WTC11 (cell line): ENCODE data around the gene OR13C2. TPM values are rescaled to one million over a fixed set of nuclear protein-coding genes. Genes with fewer than 3 reads are reported as not detected.

Experiments
- ATAC-seq: fragments of 200-7000 bp; cut with Tn5 transposase; 2 replicates; pipeline ENCODE4 v1.10.0; 2021; ENCODE audit warnings: mild to moderate bottlenecking, moderate library complexity
- CTCF ChIA-PET: fragments of 300-600 bp; sonication (Branson Sonifier 250); formaldehyde crosslinking; loops from one replicate; lab custom pipeline; 2021; ENCODE audit warnings: antibody characterized with exemption; lab: Charles Lee
- POLR2A ChIA-PET: fragments of 350-600 bp; sonication (Branson Sonifier 250); formaldehyde crosslinking; loops from one replicate; lab custom pipeline; 2021; ENCODE audit warnings: antibody characterized with exemption; lab: Charles Lee
- DNase-seq: peaks from one replicate; pipeline ENCODE4 v3.0.0; 2021; ENCODE audit warnings: low spot score
- H3K27ac Mint-ChIP-seq: 2 replicates; pipeline ENCODE4 v1.8.0; 2021; ENCODE audit warnings: mixed read lengths
- H3K27me3 Mint-ChIP-seq: 2 replicates; pipeline ENCODE4 v1.8.0; 2021; ENCODE audit warnings: low read depth, mild to moderate bottlenecking, moderate library complexity, mixed read lengths
- H3K36me3 Mint-ChIP-seq: 2 replicates; pipeline ENCODE4 v1.8.0; 2021; ENCODE audit warnings: mixed read lengths
- H3K4me1 Mint-ChIP-seq: 2 replicates; pipeline ENCODE4 v1.8.0; 2022; ENCODE audit warnings: mixed read lengths
- H3K4me3 Mint-ChIP-seq: 2 replicates; pipeline ENCODE4 v1.8.0; 2021; ENCODE audit warnings: mild to moderate bottlenecking, moderate library complexity, mixed read lengths
- H3K9me3 Mint-ChIP-seq: 2 replicates; pipeline ENCODE4 v1.8.0; 2021; ENCODE audit warnings: mixed read lengths
- ELF4 ChIP-seq: sonication (generic); formaldehyde crosslinking; IDR thresholded peaks from 2 replicates; pipeline ENCODE4 v1.8.1; 2022; ENCODE audit warnings: low read depth, mild to moderate bottlenecking, moderate library complexity, missing genetic modification reagents
- GABPB1 ChIP-seq: sonication (generic); formaldehyde crosslinking; IDR thresholded peaks from 2 replicates; pipeline ENCODE4 v1.8.1; 2023; ENCODE audit warnings: mild to moderate bottlenecking, missing genetic modification reagents
- GRHL2 ChIP-seq: fragments of 250-450 bp; sonication (Bioruptor Pico); IDR thresholded peaks from 2 replicates; pipeline ENCODE4 v1.8.0; 2022; ENCODE audit warnings: mild to moderate bottlenecking, moderate library complexity; ENCODE audit not compliant: insufficient replicate concordance, severe bottlenecking
- JAZF1 ChIP-seq: fragments of 250-450 bp; sonication (Bioruptor Pico); IDR thresholded peaks from 2 replicates; pipeline ENCODE4 v1.9.0; 2021; ENCODE audit warnings: moderate library complexity, mild to moderate bottlenecking, inconsistent platforms
- JUN ChIP-seq: sonication (generic); formaldehyde crosslinking; IDR thresholded peaks from 2 replicates; pipeline ENCODE4 v1.8.0; 2023; ENCODE audit warnings: mild to moderate bottlenecking, missing genetic modification reagents
- RELA ChIP-seq: sonication (generic); formaldehyde crosslinking; IDR thresholded peaks from 2 replicates; pipeline ENCODE4 v1.8.1; 2022; ENCODE audit warnings: missing genetic modification reagents, mild to moderate bottlenecking, borderline replicate concordance
- SP1 ChIP-seq: sonication (generic); formaldehyde crosslinking; conservative IDR thresholded peaks from 2 replicates; pipeline ENCODE4 v1.8.1; 2022; ENCODE audit warnings: missing genetic modification reagents
- TP53 ChIP-seq: sonication (generic); formaldehyde crosslinking; IDR thresholded peaks from 2 replicates; pipeline ENCODE4 v1.8.1; 2023; ENCODE audit warnings: mild to moderate bottlenecking, missing genetic modification reagents
- ZNF121 ChIP-seq: sonication (generic); formaldehyde crosslinking; IDR thresholded peaks from 2 replicates; pipeline ENCODE4 v1.8.0; 2023; ENCODE audit warnings: missing genetic modification reagents
- ZNF138 ChIP-seq: sonication (generic); formaldehyde crosslinking; conservative IDR thresholded peaks from 2 replicates; pipeline ENCODE4 v1.8.1; 2022; ENCODE audit warnings: mild to moderate bottlenecking, moderate library complexity, missing genetic modification reagents
- ZNF263 ChIP-seq: sonication (generic); formaldehyde crosslinking; IDR thresholded peaks from 2 replicates; pipeline ENCODE4 v1.8.1; 2022; ENCODE audit warnings: low read depth, mild to moderate bottlenecking, moderate library complexity, missing genetic modification reagents
- total RNA-seq: library from RNA; stranded (reverse); gene quantifications from 3 replicates; pipeline ENCODE4 v1.2.3, GENCODE V29; 2021
- TF ChIP-seq, protein P1 (sequence below): sonication (generic); formaldehyde crosslinking; IDR thresholded peaks from 2 replicates; pipeline ENCODE4 v1.8.1; 2023; ENCODE audit warnings: mild to moderate bottlenecking, moderate library complexity, missing genetic modification reagents
- TF ChIP-seq, protein P2 (sequence below): sonication (generic); formaldehyde crosslinking; IDR thresholded peaks from 2 replicates; pipeline ENCODE4 v1.8.0; 2022; ENCODE audit warnings: mild to moderate bottlenecking, missing genetic modification reagents
- TF ChIP-seq, protein P3 (sequence below): sonication (generic); formaldehyde crosslinking; IDR thresholded peaks from 2 replicates; pipeline ENCODE4 v1.8.1; 2023; ENCODE audit warnings: mild to moderate bottlenecking, missing genetic modification reagents
- TF ChIP-seq, protein P4 (sequence below): fragments of 250-450 bp; sonication (Bioruptor Pico); IDR thresholded peaks from 2 replicates; pipeline ENCODE4 v1.9.0; 2021; ENCODE audit warnings: moderate library complexity, mild to moderate bottlenecking, inconsistent platforms, borderline replicate concordance
- TF ChIP-seq, protein P5 (sequence below): sonication (generic); formaldehyde crosslinking; IDR thresholded peaks from 2 replicates; pipeline ENCODE4 v1.8.1; 2023; ENCODE audit warnings: mild to moderate bottlenecking, missing genetic modification reagents, borderline replicate concordance
- TF ChIP-seq, protein P6 (sequence below): sonication (generic); formaldehyde crosslinking; IDR thresholded peaks from 2 replicates; pipeline ENCODE4 v1.8.1; 2022; ENCODE audit warnings: low read depth, mild to moderate bottlenecking, moderate library complexity, missing genetic modification reagents, borderline replicate concordance

The OR13C2 gene
- total RNA-seq, 1 experiment from 2014 or later = not detected

DNA sequence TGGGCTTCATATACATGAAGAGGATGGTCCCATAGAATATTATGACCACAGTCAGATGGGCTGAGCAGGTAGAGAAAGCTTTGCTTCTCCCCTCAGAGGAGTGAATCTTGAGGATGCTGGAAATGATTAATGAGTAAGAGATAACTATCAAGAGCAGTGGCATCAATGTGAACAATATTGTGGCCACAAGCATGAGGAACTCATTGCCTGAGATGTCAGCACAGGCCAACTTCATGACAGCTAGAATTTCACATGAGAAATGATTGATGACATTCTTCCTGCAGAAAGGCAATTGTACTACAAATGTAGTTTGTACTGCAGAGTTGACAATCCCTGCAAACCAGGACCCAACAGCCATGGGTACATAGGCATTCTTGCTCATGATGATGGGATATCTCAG lies 12.0 kb upstream of the OR13C2 start:
- no peaks in the 10 kb centered on the region for H3K9me3 Mint-ChIP-seq
- H3K27ac Mint-ChIP-seq = no peak overlapping the region
- ChIA-PET CTCF (no interaction called here), POLR2A (no interaction called here)
- TF ChIP-seq, protein P1, sequence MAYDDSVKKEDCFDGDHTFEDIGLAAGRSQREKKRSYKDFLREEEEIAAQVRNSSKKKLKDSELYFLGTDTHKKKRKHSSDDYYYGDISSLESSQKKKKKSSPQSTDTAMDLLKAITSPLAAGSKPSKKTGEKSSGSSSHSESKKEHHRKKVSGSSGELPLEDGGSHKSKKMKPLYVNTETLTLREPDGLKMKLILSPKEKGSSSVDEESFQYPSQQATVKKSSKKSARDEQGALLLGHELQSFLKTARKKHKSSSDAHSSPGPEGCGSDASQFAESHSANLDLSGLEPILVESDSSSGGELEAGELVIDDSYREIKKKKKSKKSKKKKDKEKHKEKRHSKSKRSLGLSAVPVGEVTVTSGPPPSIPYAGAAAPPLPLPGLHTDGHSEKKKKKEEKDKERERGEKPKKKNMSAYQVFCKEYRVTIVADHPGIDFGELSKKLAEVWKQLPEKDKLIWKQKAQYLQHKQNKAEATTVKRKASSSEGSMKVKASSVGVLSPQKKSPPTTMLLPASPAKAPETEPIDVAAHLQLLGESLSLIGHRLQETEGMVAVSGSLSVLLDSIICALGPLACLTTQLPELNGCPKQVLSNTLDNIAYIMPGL (CRISPR knock-in tag) = no peak
- TF ChIP-seq RELA (CRISPR knock-in tag) (no peak), JAZF1 (no peak), SP1 (CRISPR knock-in tag) (no peak), ZNF138 (no peak), ZNF121 (CRISPR knock-in tag) (no peak), ELF4 (CRISPR knock-in tag) (no peak), TP53 (CRISPR knock-in tag) (no peak), ZNF263 (CRISPR knock-in tag) (no peak), GABPB1 (CRISPR knock-in tag) (no peak), JUN (no peak), GRHL2 (CRISPR knock-in tag) (no peak)
- TF ChIP-seq, protein P2, sequence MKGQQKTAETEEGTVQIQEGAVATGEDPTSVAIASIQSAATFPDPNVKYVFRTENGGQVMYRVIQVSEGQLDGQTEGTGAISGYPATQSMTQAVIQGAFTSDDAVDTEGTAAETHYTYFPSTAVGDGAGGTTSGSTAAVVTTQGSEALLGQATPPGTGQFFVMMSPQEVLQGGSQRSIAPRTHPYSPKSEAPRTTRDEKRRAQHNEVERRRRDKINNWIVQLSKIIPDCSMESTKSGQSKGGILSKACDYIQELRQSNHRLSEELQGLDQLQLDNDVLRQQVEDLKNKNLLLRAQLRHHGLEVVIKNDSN (CRISPR knock-in tag) = no peak
- TF ChIP-seq, protein P3, sequence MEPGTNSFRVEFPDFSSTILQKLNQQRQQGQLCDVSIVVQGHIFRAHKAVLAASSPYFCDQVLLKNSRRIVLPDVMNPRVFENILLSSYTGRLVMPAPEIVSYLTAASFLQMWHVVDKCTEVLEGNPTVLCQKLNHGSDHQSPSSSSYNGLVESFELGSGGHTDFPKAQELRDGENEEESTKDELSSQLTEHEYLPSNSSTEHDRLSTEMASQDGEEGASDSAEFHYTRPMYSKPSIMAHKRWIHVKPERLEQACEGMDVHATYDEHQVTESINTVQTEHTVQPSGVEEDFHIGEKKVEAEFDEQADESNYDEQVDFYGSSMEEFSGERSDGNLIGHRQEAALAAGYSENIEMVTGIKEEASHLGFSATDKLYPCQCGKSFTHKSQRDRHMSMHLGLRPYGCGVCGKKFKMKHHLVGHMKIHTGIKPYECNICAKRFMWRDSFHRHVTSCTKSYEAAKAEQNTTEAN (CRISPR knock-in tag) = no peak
- TF ChIP-seq, protein P4, sequence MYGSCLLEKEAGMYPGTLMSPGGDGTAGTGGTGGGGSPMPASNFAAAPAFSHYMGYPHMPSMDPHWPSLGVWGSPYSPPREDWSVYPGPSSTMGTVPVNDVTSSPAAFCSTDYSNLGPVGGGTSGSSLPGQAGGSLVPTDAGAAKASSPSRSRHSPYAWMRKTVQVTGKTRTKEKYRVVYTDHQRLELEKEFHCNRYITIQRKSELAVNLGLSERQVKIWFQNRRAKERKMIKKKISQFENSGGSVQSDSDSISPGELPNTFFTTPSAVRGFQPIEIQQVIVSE (CRISPR knock-in tag) = no peak
- TF ChIP-seq, protein P5, sequence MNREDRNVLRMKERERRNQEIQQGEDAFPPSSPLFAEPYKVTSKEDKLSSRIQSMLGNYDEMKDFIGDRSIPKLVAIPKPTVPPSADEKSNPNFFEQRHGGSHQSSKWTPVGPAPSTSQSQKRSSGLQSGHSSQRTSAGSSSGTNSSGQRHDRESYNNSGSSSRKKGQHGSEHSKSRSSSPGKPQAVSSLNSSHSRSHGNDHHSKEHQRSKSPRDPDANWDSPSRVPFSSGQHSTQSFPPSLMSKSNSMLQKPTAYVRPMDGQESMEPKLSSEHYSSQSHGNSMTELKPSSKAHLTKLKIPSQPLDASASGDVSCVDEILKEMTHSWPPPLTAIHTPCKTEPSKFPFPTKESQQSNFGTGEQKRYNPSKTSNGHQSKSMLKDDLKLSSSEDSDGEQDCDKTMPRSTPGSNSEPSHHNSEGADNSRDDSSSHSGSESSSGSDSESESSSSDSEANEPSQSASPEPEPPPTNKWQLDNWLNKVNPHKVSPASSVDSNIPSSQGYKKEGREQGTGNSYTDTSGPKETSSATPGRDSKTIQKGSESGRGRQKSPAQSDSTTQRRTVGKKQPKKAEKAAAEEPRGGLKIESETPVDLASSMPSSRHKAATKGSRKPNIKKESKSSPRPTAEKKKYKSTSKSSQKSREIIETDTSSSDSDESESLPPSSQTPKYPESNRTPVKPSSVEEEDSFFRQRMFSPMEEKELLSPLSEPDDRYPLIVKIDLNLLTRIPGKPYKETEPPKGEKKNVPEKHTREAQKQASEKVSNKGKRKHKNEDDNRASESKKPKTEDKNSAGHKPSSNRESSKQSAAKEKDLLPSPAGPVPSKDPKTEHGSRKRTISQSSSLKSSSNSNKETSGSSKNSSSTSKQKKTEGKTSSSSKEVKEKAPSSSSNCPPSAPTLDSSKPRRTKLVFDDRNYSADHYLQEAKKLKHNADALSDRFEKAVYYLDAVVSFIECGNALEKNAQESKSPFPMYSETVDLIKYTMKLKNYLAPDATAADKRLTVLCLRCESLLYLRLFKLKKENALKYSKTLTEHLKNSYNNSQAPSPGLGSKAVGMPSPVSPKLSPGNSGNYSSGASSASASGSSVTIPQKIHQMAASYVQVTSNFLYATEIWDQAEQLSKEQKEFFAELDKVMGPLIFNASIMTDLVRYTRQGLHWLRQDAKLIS (CRISPR knock-in tag) = no peak
- TF ChIP-seq, protein P6, sequence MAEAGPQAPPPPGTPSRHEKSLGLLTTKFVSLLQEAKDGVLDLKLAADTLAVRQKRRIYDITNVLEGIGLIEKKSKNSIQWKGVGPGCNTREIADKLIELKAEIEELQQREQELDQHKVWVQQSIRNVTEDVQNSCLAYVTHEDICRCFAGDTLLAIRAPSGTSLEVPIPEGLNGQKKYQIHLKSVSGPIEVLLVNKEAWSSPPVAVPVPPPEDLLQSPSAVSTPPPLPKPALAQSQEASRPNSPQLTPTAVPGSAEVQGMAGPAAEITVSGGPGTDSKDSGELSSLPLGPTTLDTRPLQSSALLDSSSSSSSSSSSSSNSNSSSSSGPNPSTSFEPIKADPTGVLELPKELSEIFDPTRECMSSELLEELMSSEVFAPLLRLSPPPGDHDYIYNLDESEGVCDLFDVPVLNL (CRISPR knock-in tag) = no peak
- H3K27me3 Mint-ChIP-seq = no peaks in the 10 kb centered on the region; the same call in 1 of the 2 replicates
- no peak for ATAC-seq
- H3K4me3 Mint-ChIP-seq = no peak overlapping the region
- H3K4me1 Mint-ChIP-seq = no peaks in the 10 kb centered on the region
- no peaks in the 10 kb centered on the region for H3K36me3 Mint-ChIP-seq
- no peak for DNase-seq
